ENCODE results near the gene RCAN1.
"Not testable (repeated sequence)": the region's sequence is repeated elsewhere in the genome, so short reads cannot be mapped to it uniquely, and the experiment has no call there.

RCAN1 gene

GRCh38 chr21:34597406-34597805 is 17.5 kb downstream of the RCAN1 start:
- DNase-seq = no peak

- no peak for DNase-seq
Observed at GRCh38 chr21:34596561-34597271, 18.2 kb downstream of the RCAN1 start.

- no peak for DNase-seq
Observed at GRCh38 chr21:34595457-34595856, 19.5 kb downstream of the RCAN1 start.

- no peak for DNase-seq
Observed at GRCh38 chr21:34594566-34595234, 20.2 kb downstream of the RCAN1 start.

GRCh38 chr21:34593954-34594531 is 20.9 kb downstream of the RCAN1 start:
- DNase-seq = no peak

- no peak for DNase-seq
Observed at GRCh38 chr21:34593423-34593822, 21.5 kb downstream of the RCAN1 start.

GRCh38 chr21:34592120-34592955 is 22.6 kb downstream of the RCAN1 start:
- DNase-seq = no peak

GRCh38 chr21:34590520-34590919 is 24.4 kb downstream of the RCAN1 start:
- DNase-seq = no peak

- no peak for DNase-seq
Observed at GRCh38 chr21:34589511-34590282, 25.2 kb downstream of the RCAN1 start.

GRCh38 chr21:34583926-34584563 is 30.9 kb downstream of the RCAN1 start:
- DNase-seq = no peak

GRCh38 chr21:34582506-34583150 is 32.3 kb downstream of the RCAN1 start:
- DNase-seq = peak; percentile 33

- no peak for DNase-seq
Observed at GRCh38 chr21:34580181-34580700, 34.7 kb downstream of the RCAN1 start.

- DNase-seq = no peak
Observed at GRCh38 chr21:34579411-34579810, 35.5 kb downstream of the RCAN1 start.

GRCh38 chr21:34576041-34576511 is 38.8 kb downstream of the RCAN1 start:
- DNase-seq = no peak

- no peak for DNase-seq
Observed at GRCh38 chr21:34574601-34575529, 40.0 kb downstream of the RCAN1 start.

- no peak for DNase-seq
Observed at GRCh38 chr21:34571994-34572393, 42.9 kb downstream of the RCAN1 start.

- DNase-seq = peak; percentile 34
Observed at GRCh38 chr21:34570313-34570712, 44.6 kb downstream of the RCAN1 start.

- DNase-seq = no peak
Observed at GRCh38 chr21:34569381-34569979, 45.4 kb downstream of the RCAN1 start.

GRCh38 chr21:34568801-34569200 is 46.1 kb downstream of the RCAN1 start:
- not testable (repeated sequence) for DNase-seq

Data from GF-D8 (cell line).